ENCODE measurements around the gene KCNMB4.
"Not testable (repeated sequence)": the region's sequence is repeated elsewhere in the genome, so short reads cannot be mapped to it uniquely, and the experiment has no call there.

Gene KCNMB4

DNA sequence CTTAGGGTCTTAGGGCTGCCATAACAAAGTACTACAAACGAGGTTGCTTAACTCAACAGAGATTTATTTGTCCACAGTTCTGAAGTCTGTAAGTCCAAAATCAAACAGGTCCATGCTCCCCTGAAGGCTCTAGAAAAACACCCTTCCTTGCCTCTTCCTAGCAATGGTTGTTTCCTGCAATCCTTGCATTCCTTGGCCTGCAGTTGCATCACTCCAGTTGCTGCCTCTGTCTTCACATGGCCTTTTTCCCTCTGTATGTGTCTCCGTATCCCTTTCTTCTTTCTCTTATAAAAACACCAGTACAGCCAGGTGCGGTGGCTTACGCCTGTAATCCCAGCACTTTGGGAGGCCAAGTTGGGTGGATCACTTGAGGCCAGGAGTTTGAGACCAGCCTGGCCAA lies 17.4 kb downstream of the KCNMB4 start:
- H3K27me3 ChIP-seq (ENCODE audit: control insufficient read depth, insufficient read depth, low read length), result no peaks in the 10 kb centered on the region
- no peak overlapping the region for H2AFZ ChIP-seq
- no peaks in the 10 kb centered on the region for H3K36me3 ChIP-seq (ENCODE audit: control insufficient read depth, insufficient read depth, low read length)
- H3K9ac ChIP-seq, result no peak overlapping the region
- no peak overlapping the region for H3K4me2 ChIP-seq (ENCODE audit: low read length)
- no peaks in the 10 kb centered on the region for H3K79me2 ChIP-seq
- H3K27ac ChIP-seq, result no peak overlapping the region
- H3K4me1 ChIP-seq, result no peaks in the 10 kb centered on the region
- TF ChIP-seq, protein P1, sequence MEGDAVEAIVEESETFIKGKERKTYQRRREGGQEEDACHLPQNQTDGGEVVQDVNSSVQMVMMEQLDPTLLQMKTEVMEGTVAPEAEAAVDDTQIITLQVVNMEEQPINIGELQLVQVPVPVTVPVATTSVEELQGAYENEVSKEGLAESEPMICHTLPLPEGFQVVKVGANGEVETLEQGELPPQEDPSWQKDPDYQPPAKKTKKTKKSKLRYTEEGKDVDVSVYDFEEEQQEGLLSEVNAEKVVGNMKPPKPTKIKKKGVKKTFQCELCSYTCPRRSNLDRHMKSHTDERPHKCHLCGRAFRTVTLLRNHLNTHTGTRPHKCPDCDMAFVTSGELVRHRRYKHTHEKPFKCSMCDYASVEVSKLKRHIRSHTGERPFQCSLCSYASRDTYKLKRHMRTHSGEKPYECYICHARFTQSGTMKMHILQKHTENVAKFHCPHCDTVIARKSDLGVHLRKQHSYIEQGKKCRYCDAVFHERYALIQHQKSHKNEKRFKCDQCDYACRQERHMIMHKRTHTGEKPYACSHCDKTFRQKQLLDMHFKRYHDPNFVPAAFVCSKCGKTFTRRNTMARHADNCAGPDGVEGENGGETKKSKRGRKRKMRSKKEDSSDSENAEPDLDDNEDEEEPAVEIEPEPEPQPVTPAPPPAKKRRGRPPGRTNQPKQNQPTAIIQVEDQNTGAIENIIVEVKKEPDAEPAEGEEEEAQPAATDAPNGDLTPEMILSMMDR (IDR thresholded peaks at IDR 0.05), result no peak
- no peaks in the 10 kb centered on the region for H3K9me3 ChIP-seq (ENCODE audit: control insufficient read depth, low read length)
- no peak overlapping the region for H3K4me3 ChIP-seq (ENCODE audit: low read depth, low read length)

DNA sequence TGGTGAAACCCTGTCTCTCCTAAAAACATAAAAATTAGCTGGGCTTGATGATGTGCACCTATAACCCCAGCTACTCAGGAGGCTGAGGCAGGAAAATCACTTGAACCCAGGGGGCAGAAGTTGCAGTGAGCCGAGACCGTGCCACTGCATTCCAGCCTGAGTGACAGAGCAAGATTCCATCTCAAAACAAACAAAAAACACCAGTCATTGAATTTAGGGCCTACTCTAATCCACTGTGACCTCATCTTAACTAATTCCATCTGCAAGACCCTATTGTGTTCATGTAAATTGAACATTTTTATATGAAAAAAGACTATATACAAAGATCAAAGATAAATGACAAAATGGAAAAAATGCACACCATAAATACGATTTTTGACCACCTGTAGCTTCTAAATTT lies 17.8 kb downstream of the KCNMB4 start:
- Histone ChIP-seq H3K79me2 (no peaks in the 10 kb centered on the region), H3K27me3 (ENCODE audit: control insufficient read depth, insufficient read depth, low read length) (no peaks in the 10 kb centered on the region), H3K9ac (no peak overlapping the region), H3K9me3 (ENCODE audit: control insufficient read depth, low read length) (no peaks in the 10 kb centered on the region), H2AFZ (no peak overlapping the region), H3K4me3 (ENCODE audit: low read depth, low read length) (no peak overlapping the region), H3K4me2 (ENCODE audit: low read length) (no peak overlapping the region), H3K27ac (no peak overlapping the region), H3K4me1 (no peaks in the 10 kb centered on the region), H3K36me3 (ENCODE audit: control insufficient read depth, insufficient read depth, low read length) (no peaks in the 10 kb centered on the region)
- TF ChIP-seq, protein P1 (IDR thresholded peaks at IDR 0.05), result no peak

DNA sequence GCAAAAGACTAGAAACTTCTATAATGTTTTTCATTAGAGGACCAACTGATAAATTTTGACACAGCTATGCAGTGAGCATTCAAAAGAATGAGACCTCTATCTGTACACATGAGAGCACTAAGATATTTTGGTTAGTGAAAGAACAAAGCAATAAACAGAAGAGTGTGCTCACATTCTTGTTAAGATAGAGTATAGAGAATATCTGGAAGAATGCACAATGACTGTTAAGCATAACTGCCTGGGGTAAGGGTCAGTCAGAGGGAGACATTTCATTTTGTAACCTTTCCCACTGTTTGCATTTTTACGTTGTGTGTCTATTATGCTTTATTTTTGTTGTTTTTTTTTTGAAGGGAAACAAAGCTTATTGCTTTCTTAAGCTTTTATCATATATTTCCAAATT lies 20.7 kb downstream of the KCNMB4 start:
- Histone ChIP-seq H3K4me2 (ENCODE audit: low read length) (no peak overlapping the region), H3K9ac (no peak overlapping the region), H3K4me1 (no peaks in the 10 kb centered on the region), H2AFZ (no peak overlapping the region), H3K9me3 (ENCODE audit: control insufficient read depth, low read length) (no peaks in the 10 kb centered on the region), H3K4me3 (ENCODE audit: low read depth, low read length) (no peak overlapping the region), H3K27ac (no peak overlapping the region), H3K27me3 (ENCODE audit: control insufficient read depth, insufficient read depth, low read length) (no peaks in the 10 kb centered on the region), H3K36me3 (ENCODE audit: control insufficient read depth, insufficient read depth, low read length) (no peaks in the 10 kb centered on the region), H3K79me2 (no peaks in the 10 kb centered on the region)
- TF ChIP-seq, protein P1 (IDR thresholded peaks at IDR 0.05), result no peak

DNA sequence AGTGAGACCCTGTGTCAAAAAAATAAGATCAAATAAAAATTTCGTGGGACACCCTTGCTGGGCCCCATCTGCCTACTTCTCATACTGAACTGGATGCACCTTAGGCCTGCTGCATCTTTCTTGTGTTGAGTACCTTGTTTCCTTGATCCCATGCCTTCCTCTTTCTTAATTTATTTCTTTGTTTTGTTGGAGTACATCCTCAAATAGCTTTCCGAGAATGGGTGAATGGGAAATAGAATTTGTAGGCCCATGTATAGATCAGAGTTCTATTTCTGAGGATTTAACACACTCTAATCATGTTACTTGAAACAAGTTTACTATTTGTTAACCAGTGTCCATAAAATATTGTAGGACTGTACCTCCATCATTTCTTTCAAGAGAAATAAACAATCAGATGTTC lies 23.6 kb downstream of the KCNMB4 start:
- H3K4me1 ChIP-seq, result no peaks in the 10 kb centered on the region
- TF ChIP-seq, protein P1 (IDR thresholded peaks at IDR 0.05), result no peak
- H3K79me2 ChIP-seq, result no peaks in the 10 kb centered on the region
- H3K4me2 ChIP-seq (ENCODE audit: low read length), result no peak overlapping the region
- no peak overlapping the region for H3K4me3 ChIP-seq (ENCODE audit: low read depth, low read length)
- no peak overlapping the region for H3K9ac ChIP-seq
- no peaks in the 10 kb centered on the region for H3K9me3 ChIP-seq (ENCODE audit: control insufficient read depth, low read length)
- no peaks in the 10 kb centered on the region for H3K27me3 ChIP-seq (ENCODE audit: control insufficient read depth, insufficient read depth, low read length)
- H2AFZ ChIP-seq, result no peak overlapping the region
- H3K36me3 ChIP-seq (ENCODE audit: control insufficient read depth, insufficient read depth, low read length), result no peaks in the 10 kb centered on the region
- no peak overlapping the region for H3K27ac ChIP-seq

DNA sequence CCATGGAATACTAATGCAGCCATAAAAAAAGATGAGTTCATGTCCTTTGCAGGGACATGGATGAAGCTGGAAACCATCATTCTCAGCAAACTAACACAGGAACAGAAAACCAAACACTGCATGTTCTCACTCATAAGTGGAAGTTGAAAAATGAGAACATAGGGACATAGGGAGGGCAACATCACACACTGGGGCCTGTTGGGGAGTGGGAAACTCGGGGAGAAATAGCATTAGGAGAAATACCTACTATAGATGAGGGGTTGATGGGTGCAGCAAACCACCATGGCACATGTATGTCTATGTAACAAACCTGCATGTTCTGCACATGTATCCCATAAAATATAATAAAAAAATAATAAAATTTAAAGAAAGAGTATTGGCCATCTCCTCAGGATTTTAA lies 26.5 kb downstream of the KCNMB4 start:
- H3K79me2 ChIP-seq; H3K27me3 ChIP-seq (ENCODE audit: control insufficient read depth, insufficient read depth, low read length); H2AFZ ChIP-seq; H3K4me3 ChIP-seq (ENCODE audit: low read depth, low read length); H3K4me1 ChIP-seq; H3K4me2 ChIP-seq (ENCODE audit: low read length); H3K36me3 ChIP-seq (ENCODE audit: control insufficient read depth, insufficient read depth, low read length); H3K27ac ChIP-seq; H3K9me3 ChIP-seq (ENCODE audit: control insufficient read depth, low read length); H3K9ac ChIP-seq: not testable (repeated sequence)

Data from parathyroid adenoma (tissue), 2 donors.